NB4 (cell line): ENCODE data around the gene NFASC.

Experiments used
- CTCF ChIP-seq: IDR thresholded peaks from one replicate; pipeline ENCODE4 v1.5.1; 2012; ENCODE audit warnings: low read depth, low read length
- MAX ChIP-seq: IDR thresholded peaks from 2 replicates; pipeline ENCODE4 v1.6.1; 2011; ENCODE audit warnings: low read depth, low read length
- POLR2A ChIP-seq: IDR thresholded peaks from 2 replicates; pipeline ENCODE4 v1.6.1; 2011; ENCODE audit warnings: mild to moderate bottlenecking; ENCODE audit not compliant: insufficient read length; ENCODE audit errors: extremely low read depth

- TF ChIP-seq MAX = no peak
- TF ChIP-seq POLR2A = no peak
- TF ChIP-seq CTCF = no peak
Measured at GRCh38 chr1:205058853-205059252, 188.2 kb downstream of the NFASC start.
